ENCODE results near the gene OR6B3.

OR6B3 gene

GRCh38 chr2:240032406-240033329 is 20.7 kb downstream of the OR6B3 start:
- Histone ChIP-seq H3K4me1 (ENCODE audit: insufficient read depth, insufficient read length) (no peaks in the 10 kb centered on the region), H3K4me3 (ENCODE audit: insufficient read length, low read depth) (no peak overlapping the region), H3K9me3 (ENCODE audit: insufficient read depth, low read length) (no peaks in the 10 kb centered on the region), H3K9ac (ENCODE audit: insufficient read length, low read depth) (no peak overlapping the region), H3K27me3 (ENCODE audit: insufficient read depth, insufficient read length) (peaks cover 2% of the 10 kb centered on the region), H3K36me3 (ENCODE audit: insufficient read depth, insufficient read length, low read length) (no peaks in the 10 kb centered on the region)
- DNase-seq (ENCODE audit: low read depth, low spot score), result no peak
- TF ChIP-seq YY1 (IDR thresholded peaks at IDR 0.05; ENCODE audit: insufficient read depth, insufficient read length) (no peak), SUZ12 (IDR thresholded peaks at IDR 0.05; ENCODE audit: extremely low read depth, insufficient read depth, insufficient read length) (no peak), ZNF274 (IDR thresholded peaks at IDR 0.05; ENCODE audit: low read depth, low read length) (no peak)

- DNase-seq (ENCODE audit: low read depth, low spot score), result no peak
Observed at GRCh38 chr2:240030379-240031094, 22.8 kb downstream of the OR6B3 start, which contains the start of gene OR6B2. OR6B2 (minus strand) TSS chr2:240030429; CDS start chr2:240030429, 0 bp downstream.

GRCh38 chr2:240024766-240025165 is 28.6 kb downstream of the OR6B3 start:
- Histone ChIP-seq H3K9ac (ENCODE audit: insufficient read length, low read depth) (peak overlapping the region; percentile 99), H3K27me3 (ENCODE audit: insufficient read depth, insufficient read length) (no peaks in the 10 kb centered on the region), H3K9me3 (ENCODE audit: insufficient read depth, low read length) (no peaks in the 10 kb centered on the region), H3K36me3 (ENCODE audit: insufficient read depth, insufficient read length, low read length) (peaks cover 20% of the 10 kb centered on the region), H3K4me1 (ENCODE audit: insufficient read depth, insufficient read length) (no peaks in the 10 kb centered on the region), H3K4me3 (ENCODE audit: insufficient read length, low read depth) (peak overlapping the region; percentile 96)
- TF ChIP-seq ZNF274 (IDR thresholded peaks at IDR 0.05; ENCODE audit: low read depth, low read length) (no peak), SUZ12 (IDR thresholded peaks at IDR 0.05; ENCODE audit: extremely low read depth, insufficient read depth, insufficient read length) (no peak), YY1 (IDR thresholded peaks at IDR 0.05; ENCODE audit: insufficient read depth, insufficient read length) (no peak)
- no peak for DNase-seq (ENCODE audit: low read depth, low spot score)

More at GRCh38 chr2:240030379-240031094, 22.8 kb downstream of the OR6B3 start, which contains the start of gene OR6B2:
- no peaks in the 10 kb centered on the region for H3K9me3 ChIP-seq (ENCODE audit: insufficient read depth, low read length)
- no peak for TF ChIP-seq YY1 (IDR thresholded peaks at IDR 0.05; ENCODE audit: insufficient read depth, insufficient read length)
- no peak for TF ChIP-seq ZNF274 (IDR thresholded peaks at IDR 0.05; ENCODE audit: low read depth, low read length)
- TF ChIP-seq SUZ12 (IDR thresholded peaks at IDR 0.05; ENCODE audit: extremely low read depth, insufficient read depth, insufficient read length), result no peak
- H3K27me3 ChIP-seq (ENCODE audit: insufficient read depth, insufficient read length), result peaks cover 2% of the 10 kb centered on the region
- no peak within 1 kb of the TSS for H3K4me3 ChIP-seq (ENCODE audit: insufficient read length, low read depth)
- H3K9ac ChIP-seq (ENCODE audit: insufficient read length, low read depth), result no peak within 1 kb of the TSS
- H3K36me3 ChIP-seq (ENCODE audit: insufficient read depth, insufficient read length, low read length), result no peaks in the 10 kb centered on the region
- no peaks in the 10 kb centered on the region for H3K4me1 ChIP-seq (ENCODE audit: insufficient read depth, insufficient read length)

GRCh38 chr2:240023792-240024191 is 29.5 kb downstream of the OR6B3 start:
- TF ChIP-seq SUZ12 (IDR thresholded peaks at IDR 0.05; ENCODE audit: extremely low read depth, insufficient read depth, insufficient read length) (no peak), ZNF274 (IDR thresholded peaks at IDR 0.05; ENCODE audit: low read depth, low read length) (no peak), YY1 (IDR thresholded peaks at IDR 0.05; ENCODE audit: insufficient read depth, insufficient read length) (no peak)
- Histone ChIP-seq H3K27me3 (ENCODE audit: insufficient read depth, insufficient read length) (no peaks in the 10 kb centered on the region), H3K9ac (ENCODE audit: insufficient read length, low read depth) (no peak overlapping the region), H3K36me3 (ENCODE audit: insufficient read depth, insufficient read length, low read length) (peaks cover 27% of the 10 kb centered on the region), H3K4me3 (ENCODE audit: insufficient read length, low read depth) (no peak overlapping the region), H3K9me3 (ENCODE audit: insufficient read depth, low read length) (no peaks in the 10 kb centered on the region), H3K4me1 (ENCODE audit: insufficient read depth, insufficient read length) (no peaks in the 10 kb centered on the region)
- no peak for DNase-seq (ENCODE audit: low read depth, low spot score)

- Histone ChIP-seq H3K4me3 (ENCODE audit: insufficient read length, low read depth) (no peak overlapping the region), H3K36me3 (ENCODE audit: insufficient read depth, insufficient read length, low read length) (peaks cover 49% of the 10 kb centered on the region), H3K4me1 (ENCODE audit: insufficient read depth, insufficient read length) (no peaks in the 10 kb centered on the region), H3K27me3 (ENCODE audit: insufficient read depth, insufficient read length) (no peaks in the 10 kb centered on the region), H3K9ac (ENCODE audit: insufficient read length, low read depth) (no peak overlapping the region), H3K9me3 (ENCODE audit: insufficient read depth, low read length) (no peaks in the 10 kb centered on the region)
- DNase-seq (ENCODE audit: low read depth, low spot score), result peak; percentile 57
- TF ChIP-seq SUZ12 (IDR thresholded peaks at IDR 0.05; ENCODE audit: extremely low read depth, insufficient read depth, insufficient read length) (no peak), ZNF274 (IDR thresholded peaks at IDR 0.05; ENCODE audit: low read depth, low read length) (no peak), YY1 (IDR thresholded peaks at IDR 0.05; ENCODE audit: insufficient read depth, insufficient read length) (no peak)
Observed at GRCh38 chr2:240021488-240022104, 31.7 kb downstream of the OR6B3 start.

GRCh38 chr2:240018071-240018750 is 35.1 kb downstream of the OR6B3 start:
- Histone ChIP-seq H3K4me3 (ENCODE audit: insufficient read length, low read depth) (no peak overlapping the region), H3K4me1 (ENCODE audit: insufficient read depth, insufficient read length) (no peaks in the 10 kb centered on the region), H3K9me3 (ENCODE audit: insufficient read depth, low read length) (no peaks in the 10 kb centered on the region), H3K36me3 (ENCODE audit: insufficient read depth, insufficient read length, low read length) (peaks cover 80% of the 10 kb centered on the region), H3K9ac (ENCODE audit: insufficient read length, low read depth) (no peak overlapping the region), H3K27me3 (ENCODE audit: insufficient read depth, insufficient read length) (no peaks in the 10 kb centered on the region)
- TF ChIP-seq ZNF274 (IDR thresholded peaks at IDR 0.05; ENCODE audit: low read depth, low read length), result no peak
- TF ChIP-seq SUZ12 (IDR thresholded peaks at IDR 0.05; ENCODE audit: extremely low read depth, insufficient read depth, insufficient read length), result no peak
- no peak for TF ChIP-seq YY1 (IDR thresholded peaks at IDR 0.05; ENCODE audit: insufficient read depth, insufficient read length)
- no peak for DNase-seq (ENCODE audit: low read depth, low spot score)

Data from NT2/D1 (cell line).